HEK293 (cell line): Measurements from ENCODE around the gene CKS1B.
A peak's percentile ranks its signal among the peaks of the same experiment; 100 is the strongest.

ENCODE experiments used
- GLI2 ChIP-seq: fragments of 450-650 bp; formaldehyde crosslinking; IDR thresholded peaks from 2 replicates; pipeline ENCODE4; 2017; ENCODE audit warnings: missing biosample characterization, missing genetic modification characterization, low read depth, borderline replicate concordance
- GLIS2 ChIP-seq: fragments of 450-650 bp; formaldehyde crosslinking; IDR thresholded peaks from 2 replicates; pipeline ENCODE4 v1.5.1; 2016; ENCODE audit warnings: missing biosample characterization, missing genetic modification characterization
- KLF1 ChIP-seq: fragments of 450-650 bp; formaldehyde crosslinking; IDR thresholded peaks from 2 replicates; pipeline ENCODE4 v1.5.1; 2016; ENCODE audit warnings: missing biosample characterization, missing genetic modification characterization
- KLF10 ChIP-seq: fragments of 450-650 bp; IDR thresholded peaks from 2 replicates; pipeline ENCODE4 v1.5.1; 2018; ENCODE audit warnings: missing biosample characterization, mild to moderate bottlenecking, missing genetic modification characterization
- KLF8 ChIP-seq: fragments of 450-650 bp; formaldehyde crosslinking; IDR thresholded peaks from 2 replicates; pipeline ENCODE4 v1.5.1; 2016; ENCODE audit warnings: missing biosample characterization, missing genetic modification characterization
- MYNN ChIP-seq: fragments of 450-650 bp; formaldehyde crosslinking; IDR thresholded peaks from 2 replicates; pipeline ENCODE4 v1.5.1; 2016; ENCODE audit warnings: missing biosample characterization, missing genetic modification characterization, borderline replicate concordance
- PRDM1 ChIP-seq: fragments of 450-650 bp; formaldehyde crosslinking; IDR thresholded peaks from 2 replicates; pipeline ENCODE4; 2016; ENCODE audit warnings: missing biosample characterization, missing genetic modification characterization
- SP2 ChIP-seq: fragments of 450-650 bp; formaldehyde crosslinking; IDR thresholded peaks from 2 replicates; pipeline ENCODE4 v1.5.1; 2016; ENCODE audit warnings: missing biosample characterization, missing genetic modification characterization
- ZNF112 ChIP-seq: fragments of 450-650 bp; formaldehyde crosslinking; IDR thresholded peaks from 2 replicates; pipeline ENCODE4 v1.5.0; 2017; ENCODE audit warnings: missing biosample characterization, missing genetic modification characterization
- ZNF138 ChIP-seq: fragments of 450-650 bp; formaldehyde crosslinking; IDR thresholded peaks from 2 replicates; pipeline ENCODE4 v1.5.1; 2016; ENCODE audit warnings: missing biosample characterization, missing genetic modification characterization, borderline replicate concordance
- ZNF140 ChIP-seq: fragments of 450-650 bp; formaldehyde crosslinking; IDR thresholded peaks from 2 replicates; pipeline ENCODE4 v1.5.1; 2016; ENCODE audit warnings: missing biosample characterization, missing genetic modification characterization
- ZNF155 ChIP-seq: fragments of 450-650 bp; formaldehyde crosslinking; IDR thresholded peaks from 2 replicates; pipeline ENCODE4 v1.5.1; 2016; ENCODE audit warnings: missing biosample characterization, missing genetic modification characterization
- ZNF157 ChIP-seq: fragments of 450-650 bp; formaldehyde crosslinking; IDR thresholded peaks from 2 replicates; pipeline ENCODE4 v1.5.1; 2016; ENCODE audit warnings: missing biosample characterization, missing genetic modification characterization
- ZNF174 ChIP-seq: fragments of 450-650 bp; formaldehyde crosslinking; IDR thresholded peaks from 2 replicates; pipeline ENCODE4 v1.5.0; 2017; ENCODE audit warnings: missing biosample characterization, mild to moderate bottlenecking, missing genetic modification characterization
- ZNF19 ChIP-seq: fragments of 450-650 bp; formaldehyde crosslinking; IDR thresholded peaks from 2 replicates; pipeline ENCODE4; 2016; ENCODE audit warnings: missing biosample characterization, missing genetic modification characterization, low read depth
- ZNF221 ChIP-seq: fragments of 450-650 bp; formaldehyde crosslinking; IDR thresholded peaks from 2 replicates; pipeline ENCODE4 v1.5.1; 2017; ENCODE audit warnings: missing biosample characterization, missing genetic modification characterization, borderline replicate concordance
- ZNF302 ChIP-seq: fragments of 450-650 bp; formaldehyde crosslinking; IDR thresholded peaks from 2 replicates; pipeline ENCODE4 v1.5.1; 2016; ENCODE audit warnings: missing biosample characterization, missing genetic modification characterization, low read depth
- ZNF335 ChIP-seq: fragments of 450-650 bp; formaldehyde crosslinking; conservative IDR thresholded peaks from 2 replicates; pipeline ENCODE4 v1.5.1; 2016; ENCODE audit warnings: missing biosample characterization, missing genetic modification characterization
- ZNF423 ChIP-seq: fragments of 450-650 bp; formaldehyde crosslinking; IDR thresholded peaks from 2 replicates; pipeline ENCODE4 v1.5.1; 2016; ENCODE audit warnings: missing biosample characterization, missing genetic modification characterization
- ZNF449 ChIP-seq: fragments of 450-650 bp; formaldehyde crosslinking; IDR thresholded peaks from 2 replicates; pipeline ENCODE4 v1.5.1; 2017; ENCODE audit warnings: missing biosample characterization, mild to moderate bottlenecking, missing genetic modification characterization, moderate library complexity
- ZNF488 ChIP-seq: fragments of 450-650 bp; formaldehyde crosslinking; IDR thresholded peaks from 2 replicates; pipeline ENCODE4 v1.5.1; 2016; ENCODE audit warnings: missing biosample characterization, missing genetic modification characterization
- ZNF510 ChIP-seq: fragments of 450-650 bp; formaldehyde crosslinking; IDR thresholded peaks from 2 replicates; pipeline ENCODE4 v1.5.1; 2018; ENCODE audit warnings: mild to moderate bottlenecking, missing genetic modification characterization, missing biosample characterization; ENCODE audit not compliant: insufficient replicate concordance
- ZNF530 ChIP-seq: fragments of 450-650 bp; formaldehyde crosslinking; IDR thresholded peaks from 2 replicates; pipeline ENCODE4 v1.5.1; 2016; ENCODE audit warnings: low read depth, missing biosample characterization, missing genetic modification characterization
- ZNF585B ChIP-seq: fragments of 450-650 bp; formaldehyde crosslinking; IDR thresholded peaks from 2 replicates; pipeline ENCODE4 v1.5.1; 2016; ENCODE audit warnings: missing biosample characterization, missing genetic modification characterization
- ZNF670 ChIP-seq: fragments of 450-650 bp; formaldehyde crosslinking; IDR thresholded peaks from 2 replicates; pipeline ENCODE4 v1.5.1; 2016; ENCODE audit warnings: missing biosample characterization, missing genetic modification characterization, low read depth
- ZNF776 ChIP-seq: fragments of 450-650 bp; formaldehyde crosslinking; IDR thresholded peaks from 2 replicates; pipeline ENCODE4 v1.5.0; 2017; ENCODE audit warnings: missing biosample characterization, missing genetic modification characterization, borderline replicate concordance
- ZNF777 ChIP-seq: fragments of 450-650 bp; formaldehyde crosslinking; IDR thresholded peaks from 2 replicates; pipeline ENCODE4 v1.5.1; 2017; ENCODE audit warnings: missing biosample characterization, missing genetic modification characterization, borderline replicate concordance
- ZNF792 ChIP-seq: fragments of 450-650 bp; formaldehyde crosslinking; IDR thresholded peaks from 2 replicates; pipeline ENCODE4 v1.5.1; 2016; ENCODE audit warnings: missing biosample characterization, missing genetic modification characterization
- ZSCAN30 ChIP-seq: fragments of 450-650 bp; IDR thresholded peaks from 2 replicates; pipeline ENCODE4 v1.5.1; 2018; ENCODE audit warnings: missing biosample characterization, mild to moderate bottlenecking, missing genetic modification characterization, moderate library complexity
- TF ChIP-seq, protein P1 (sequence below): sonication (generic); formaldehyde crosslinking; IDR thresholded peaks from 2 replicates; pipeline ENCODE4 v1.8.1; 2022; ENCODE audit warnings: mild to moderate bottlenecking, moderate library complexity, missing genetic modification reagents
- TF ChIP-seq, protein P2 (sequence below): fragments of 450-650 bp; formaldehyde crosslinking; IDR thresholded peaks from 2 replicates; pipeline ENCODE4 v1.5.1; 2016; ENCODE audit warnings: missing biosample characterization, missing genetic modification characterization
- TF ChIP-seq, protein P3 (sequence below): fragments of 450-650 bp; formaldehyde crosslinking; IDR thresholded peaks from 2 replicates; pipeline ENCODE4 v1.5.1; 2016; ENCODE audit warnings: missing biosample characterization, missing genetic modification characterization

Gene CKS1B

DNA sequence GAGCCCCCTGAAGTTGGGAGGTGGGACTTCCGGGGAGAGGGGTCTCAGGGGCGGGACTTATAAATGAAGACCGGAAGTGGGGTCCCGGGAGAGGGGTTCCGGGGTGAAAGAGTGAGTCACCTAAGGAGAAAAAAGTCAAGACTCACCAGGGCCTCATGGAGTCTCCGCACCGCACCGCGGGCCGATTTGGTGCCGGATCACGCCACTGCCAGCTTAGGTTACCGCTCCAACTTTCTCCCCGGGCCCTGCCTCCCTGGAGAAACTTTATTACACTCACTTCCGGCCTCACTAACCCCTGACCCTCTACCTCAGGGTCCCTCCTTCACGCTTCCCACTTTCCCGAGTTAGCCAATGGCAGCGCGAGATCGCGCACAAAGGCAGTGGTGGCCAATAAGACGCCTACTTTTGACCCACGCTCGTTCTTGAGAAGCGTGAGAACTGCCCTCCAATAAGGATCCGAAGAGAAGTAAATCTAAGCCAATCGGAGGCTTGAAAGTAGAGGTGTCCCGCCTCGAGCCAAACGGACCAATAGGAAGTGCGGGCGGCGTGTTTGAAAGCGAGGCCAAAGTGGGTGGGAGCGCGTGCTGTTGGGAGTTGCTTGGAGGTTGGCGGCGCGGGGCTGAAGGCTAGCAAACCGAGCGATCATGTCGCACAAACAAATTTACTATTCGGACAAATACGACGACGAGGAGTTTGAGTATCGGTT, at the start of gene CKS1B (continued):
- TF ChIP-seq ZNF585B (tag by site-specific recombination) (no peak), ZNF155 (tag by site-specific recombination) (no peak), ZNF449 (tag by site-specific recombination) (no peak), ZSCAN30 (no peak), KLF10 (tag by site-specific recombination) (no peak), KLF1 (tag by site-specific recombination) (no peak), ZNF174 (tag by site-specific recombination) (no peak), ZNF19 (no peak), ZNF670 (tag by site-specific recombination) (no peak), ZNF302 (tag by site-specific recombination) (no peak), ZNF792 (tag by site-specific recombination) (no peak), ZNF530 (tag by site-specific recombination) (no peak), GLIS2 (tag by site-specific recombination) (peak; percentile 9; the same call in 1 of the 2 replicates), GLI2 (tag by site-specific recombination) (no peak), ZNF777 (no peak), ZNF157 (tag by site-specific recombination) (no peak), ZNF140 (tag by site-specific recombination) (no peak), ZNF423 (tag by site-specific recombination) (peak; percentile 84), PRDM1 (peak; percentile 97), ZNF138 (no peak), ZNF510 (tag by site-specific recombination) (no peak), ZNF488 (tag by site-specific recombination) (no peak), ZNF221 (tag by site-specific recombination) (no peak), ZNF776 (tag by site-specific recombination) (no peak), ZNF112 (tag by site-specific recombination) (no peak), MYNN (tag by site-specific recombination) (no peak), KLF8 (tag by site-specific recombination) (peak; percentile 11; the same call in 1 of the 2 replicates), SP2 (tag by site-specific recombination) (peak; percentile 96), ZNF335 (tag by site-specific recombination) (peak; percentile 92)
- TF ChIP-seq, protein P1, sequence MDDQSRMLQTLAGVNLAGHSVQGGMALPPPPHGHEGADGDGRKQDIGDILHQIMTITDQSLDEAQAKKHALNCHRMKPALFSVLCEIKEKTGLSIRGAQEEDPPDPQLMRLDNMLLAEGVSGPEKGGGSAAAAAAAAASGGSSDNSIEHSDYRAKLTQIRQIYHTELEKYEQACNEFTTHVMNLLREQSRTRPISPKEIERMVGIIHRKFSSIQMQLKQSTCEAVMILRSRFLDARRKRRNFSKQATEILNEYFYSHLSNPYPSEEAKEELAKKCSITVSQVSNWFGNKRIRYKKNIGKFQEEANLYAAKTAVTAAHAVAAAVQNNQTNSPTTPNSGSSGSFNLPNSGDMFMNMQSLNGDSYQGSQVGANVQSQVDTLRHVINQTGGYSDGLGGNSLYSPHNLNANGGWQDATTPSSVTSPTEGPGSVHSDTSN (CRISPR knock-in tag) = no peak; the same call in 1 of the 2 replicates
- TF ChIP-seq, protein P2, sequence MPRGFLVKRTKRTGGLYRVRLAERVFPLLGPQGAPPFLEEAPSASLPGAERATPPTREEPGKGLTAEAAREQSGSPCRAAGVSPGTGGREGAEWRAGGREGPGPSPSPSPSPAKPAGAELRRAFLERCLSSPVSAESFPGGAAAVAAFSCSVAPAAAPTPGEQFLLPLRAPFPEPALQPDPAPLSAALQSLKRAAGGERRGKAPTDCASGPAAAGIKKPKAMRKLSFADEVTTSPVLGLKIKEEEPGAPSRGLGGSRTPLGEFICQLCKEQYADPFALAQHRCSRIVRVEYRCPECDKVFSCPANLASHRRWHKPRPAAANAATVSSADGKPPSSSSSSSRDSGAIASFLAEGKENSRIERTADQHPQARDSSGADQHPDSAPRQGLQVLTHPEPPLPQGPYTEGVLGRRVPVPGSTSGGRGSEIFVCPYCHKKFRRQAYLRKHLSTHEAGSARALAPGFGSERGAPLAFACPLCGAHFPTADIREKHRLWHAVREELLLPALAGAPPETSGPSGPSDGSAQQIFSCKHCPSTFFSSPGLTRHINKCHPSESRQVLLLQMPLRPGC (tag by site-specific recombination) = 0 out of 2 replicates have a peak, but pooled peaks have one; percentile 60
- TF ChIP-seq, protein P3, sequence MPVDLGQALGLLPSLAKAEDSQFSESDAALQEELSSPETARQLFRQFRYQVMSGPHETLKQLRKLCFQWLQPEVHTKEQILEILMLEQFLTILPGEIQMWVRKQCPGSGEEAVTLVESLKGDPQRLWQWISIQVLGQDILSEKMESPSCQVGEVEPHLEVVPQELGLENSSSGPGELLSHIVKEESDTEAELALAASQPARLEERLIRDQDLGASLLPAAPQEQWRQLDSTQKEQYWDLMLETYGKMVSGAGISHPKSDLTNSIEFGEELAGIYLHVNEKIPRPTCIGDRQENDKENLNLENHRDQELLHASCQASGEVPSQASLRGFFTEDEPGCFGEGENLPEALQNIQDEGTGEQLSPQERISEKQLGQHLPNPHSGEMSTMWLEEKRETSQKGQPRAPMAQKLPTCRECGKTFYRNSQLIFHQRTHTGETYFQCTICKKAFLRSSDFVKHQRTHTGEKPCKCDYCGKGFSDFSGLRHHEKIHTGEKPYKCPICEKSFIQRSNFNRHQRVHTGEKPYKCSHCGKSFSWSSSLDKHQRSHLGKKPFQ (tag by site-specific recombination) = no peak
